MCF 10A (cell line): Measurements from ENCODE around the gene INPP5D. TPM values are rescaled to one million over a fixed set of nuclear protein-coding genes. Genes with fewer than 3 reads are reported as not detected.

Experiments
- BruUV-seq: library from RNA; stranded (reverse); fragments of 400-500 nt; replicated peaks from 2 replicates; lab custom pipeline; 2021; lab: Mats Ljungman, UMichigan
- CTCF ChIA-PET: fragments of 300-600 bp; sonication (Branson Sonifier 250); formaldehyde crosslinking; extraction: SDS; loops from one replicate; lab custom pipeline; 2021; ENCODE audit warnings: antibody characterized with exemption, inconsistent platforms; lab: Yijun Ruan, JAX
- POLR2A ChIA-PET: fragments of 300-600, 350-650 bp; sonication (Branson Sonifier 250); formaldehyde crosslinking; extraction: SDS; loops from one replicate; lab custom pipeline; 2020; ENCODE audit warnings: antibody characterized with exemption, inconsistent platforms; lab: Yijun Ruan, JAX
- DNase-seq: peaks from one replicate; pipeline ENCODE4 v3.0.0-alpha.2; 2018; ENCODE audit not compliant: unreplicated experiment
- H3K27ac Mint-ChIP-seq: one replicate; pipeline ENCODE4 v1.8.0; 2022; ENCODE audit warnings: mild to moderate bottlenecking, low read depth, mixed read lengths; ENCODE audit not compliant: unreplicated experiment
- H3K27me3 Mint-ChIP-seq: one replicate; pipeline ENCODE4 v1.8.0; 2022; ENCODE audit warnings: mixed read lengths; ENCODE audit not compliant: insufficient read depth, unreplicated experiment
- H3K36me3 Mint-ChIP-seq: one replicate; pipeline ENCODE4 v1.8.0; 2022; ENCODE audit warnings: mild to moderate bottlenecking, moderate library complexity, mixed read lengths; ENCODE audit not compliant: insufficient read depth, unreplicated experiment
- H3K4me1 Mint-ChIP-seq: one replicate; pipeline ENCODE4 v1.8.0; 2022; ENCODE audit warnings: mixed read lengths; ENCODE audit not compliant: insufficient read depth, unreplicated experiment
- H3K4me3 Mint-ChIP-seq: one replicate; pipeline ENCODE4 v1.8.0; 2022; ENCODE audit warnings: mild to moderate bottlenecking, moderate library complexity, mixed read lengths; ENCODE audit not compliant: unreplicated experiment
- H3K9me3 Mint-ChIP-seq: one replicate; pipeline ENCODE4 v1.8.0; 2022; ENCODE audit warnings: mixed read lengths; ENCODE audit not compliant: unreplicated experiment
- intact Hi-C: fragments of 100-400 bp; cut with micrococcal nuclease; formaldehyde crosslinking; loops from 2 replicates; pipeline ENCODE4 v1.14.1; 2022
- total RNA-seq: library from RNA; stranded (reverse); gene quantifications from 2 replicates; pipeline ENCODE4 v1.2.3, GENCODE V29; 2022
- TF ChIP-seq, protein P1 (sequence below): fragments of 200-600 bp; IDR thresholded peaks from one replicate; pipeline ENCODE4 v1.8.0; 2022; ENCODE audit warnings: antibody characterized with exemption, mild to moderate bottlenecking; ENCODE audit not compliant: unreplicated experiment

INPP5D gene
- total RNA-seq, 1 experiment from 2014 or later: 64.9 TPM

DNA sequence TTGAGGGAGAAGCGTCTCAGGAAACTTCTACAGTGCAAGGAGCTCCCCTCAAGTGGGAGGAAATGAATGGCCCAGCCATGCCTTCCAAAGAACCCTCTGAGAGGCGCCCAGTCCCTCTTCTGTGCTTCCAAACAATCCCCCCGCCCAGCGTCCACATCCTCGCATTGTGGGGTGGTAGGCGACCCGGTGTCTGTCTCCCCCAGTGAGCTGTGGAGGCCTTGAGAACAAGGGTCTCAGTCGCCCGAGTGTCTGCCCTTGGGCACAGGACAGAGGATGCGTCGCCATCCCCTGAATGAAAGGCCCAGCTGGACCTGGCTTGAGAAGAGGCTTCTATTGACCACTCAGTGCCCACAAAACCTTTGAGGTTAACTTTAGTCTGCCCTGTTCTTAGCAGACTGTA is 29.7 kb downstream of the INPP5D start:
- BruUV-seq: no TSS peak
- Mint-ChIP-seq H3K27ac (no peak overlapping the region), H3K4me1 (peaks cover 4% of the 10 kb centered on the region), H3K27me3 (no peaks in the 10 kb centered on the region), H3K4me3 (no peak overlapping the region), H3K9me3 (no peaks in the 10 kb centered on the region), H3K36me3 (no peaks in the 10 kb centered on the region)
- ChIA-PET POLR2A (no interaction called here), CTCF (no interaction called here)
- intact Hi-C loops: no loop called here
- no peak for DNase-seq
- TF ChIP-seq, protein P1, sequence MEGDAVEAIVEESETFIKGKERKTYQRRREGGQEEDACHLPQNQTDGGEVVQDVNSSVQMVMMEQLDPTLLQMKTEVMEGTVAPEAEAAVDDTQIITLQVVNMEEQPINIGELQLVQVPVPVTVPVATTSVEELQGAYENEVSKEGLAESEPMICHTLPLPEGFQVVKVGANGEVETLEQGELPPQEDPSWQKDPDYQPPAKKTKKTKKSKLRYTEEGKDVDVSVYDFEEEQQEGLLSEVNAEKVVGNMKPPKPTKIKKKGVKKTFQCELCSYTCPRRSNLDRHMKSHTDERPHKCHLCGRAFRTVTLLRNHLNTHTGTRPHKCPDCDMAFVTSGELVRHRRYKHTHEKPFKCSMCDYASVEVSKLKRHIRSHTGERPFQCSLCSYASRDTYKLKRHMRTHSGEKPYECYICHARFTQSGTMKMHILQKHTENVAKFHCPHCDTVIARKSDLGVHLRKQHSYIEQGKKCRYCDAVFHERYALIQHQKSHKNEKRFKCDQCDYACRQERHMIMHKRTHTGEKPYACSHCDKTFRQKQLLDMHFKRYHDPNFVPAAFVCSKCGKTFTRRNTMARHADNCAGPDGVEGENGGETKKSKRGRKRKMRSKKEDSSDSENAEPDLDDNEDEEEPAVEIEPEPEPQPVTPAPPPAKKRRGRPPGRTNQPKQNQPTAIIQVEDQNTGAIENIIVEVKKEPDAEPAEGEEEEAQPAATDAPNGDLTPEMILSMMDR: no peak

DNA sequence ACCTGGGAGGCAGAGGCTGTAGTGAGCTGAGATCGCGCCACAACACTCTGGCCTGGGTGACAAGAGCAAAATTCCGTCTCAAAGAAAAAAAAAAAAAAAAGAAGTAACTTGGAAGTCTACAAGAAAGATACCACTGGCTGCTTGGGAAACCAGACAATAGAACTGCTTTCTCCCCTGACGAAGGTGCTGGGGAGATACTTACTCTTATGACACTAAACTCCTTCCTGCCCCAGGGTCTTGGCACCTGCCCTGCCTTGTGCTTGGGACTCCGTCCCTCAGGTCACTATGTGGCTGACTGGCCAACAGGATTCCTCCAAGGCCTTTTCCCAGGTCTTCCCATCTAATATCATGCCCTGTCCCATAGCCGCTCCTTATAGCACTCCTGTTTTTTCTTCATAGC is 30.7 kb downstream of the INPP5D start:
- no peaks in the 10 kb centered on the region for H3K27me3 Mint-ChIP-seq
- no peak overlapping the region for H3K4me3 Mint-ChIP-seq
- H3K9me3 Mint-ChIP-seq: no peaks in the 10 kb centered on the region
- peaks cover 4% of the 10 kb centered on the region for H3K4me1 Mint-ChIP-seq
- intact Hi-C loops: no loop called here
- TF ChIP-seq, protein P1: no peak
- DNase-seq: no peak
- BruUV-seq: no TSS peak
- no peaks in the 10 kb centered on the region for H3K36me3 Mint-ChIP-seq
- no peak overlapping the region for H3K27ac Mint-ChIP-seq
- POLR2A ChIA-PET: no interaction called here
- CTCF ChIA-PET: no interaction called here

- no peak for DNase-seq
- POLR2A ChIA-PET: no interaction called here
- Mint-ChIP-seq H3K4me3 (no peak overlapping the region), H3K27ac (no peak overlapping the region), H3K9me3 (no peaks in the 10 kb centered on the region), H3K4me1 (peaks cover 3% of the 10 kb centered on the region), H3K27me3 (no peaks in the 10 kb centered on the region), H3K36me3 (no peaks in the 10 kb centered on the region)
- BruUV-seq: no TSS peak
- TF ChIP-seq, protein P1: no peak
- CTCF ChIA-PET: interaction anchor here (0.5 to 0.6 kb wide), 2 partner anchors 11 to 38 kb away, joined by 3 to 5 read pairs; no protein-coding TSS in a partner anchor
- intact Hi-C loops: no loop called here
Observed at GRCh38 chr2:233091595-233092375, 31.6 kb downstream of the INPP5D start.

- Mint-ChIP-seq H3K27ac (no peak overlapping the region), H3K4me1 (no peaks in the 10 kb centered on the region), H3K4me3 (no peak overlapping the region), H3K36me3 (no peaks in the 10 kb centered on the region), H3K27me3 (no peaks in the 10 kb centered on the region), H3K9me3 (no peaks in the 10 kb centered on the region)
- TF ChIP-seq, protein P1: no peak
- BruUV-seq: no TSS peak
- intact Hi-C loops: no loop called here
- ChIA-PET CTCF (interaction anchor here (0.5 to 0.6 kb wide), 2 partner anchors 38 to 487 kb away, joined by 3 to 5 read pairs; no protein-coding TSS in a partner anchor), POLR2A (no interaction called here)
- DNase-seq: no peak
Observed at GRCh38 chr2:233092432-233093165, 32.5 kb downstream of the INPP5D start.
